Skeletal muscle satellite cell (primary cell): ENCODE measurements around the gene HMGXB4. TPM values are rescaled to one million over a fixed set of nuclear protein-coding genes. Genes with fewer than 3 reads are reported as not detected.

Experiments
- small RNA-seq: library from RNA; depleted of rRNA; stranded (forward); fragments of <200 nt; gene quantifications from one replicate; pipeline ENCODE3, GENCODE V24; 2012

HMGXB4 gene

Small RNA genes within 50 kb of the gene (small RNA-seq; reads per million reads assigned to genes)
- gene MIR3909 (1.4 reads per million, percentile 50 among the genes with 10 or more reads in this experiment), gene MIR6069 (not detected), gene RNU7-167P (not detected)
